ENCODE data around the gene RAVER1. TPM values are rescaled to one million over a fixed set of nuclear protein-coding genes. Genes with fewer than 3 reads are reported as not detected.

Gene RAVER1
- total RNA-seq, 1 donor from 2014 or later: 10.1 TPM

GRCh38 chr19:10321874-10322835 lies 11.2 kb downstream of the RAVER1 start:
- ATAC-seq: no peak
- DNase-seq (ENCODE audit: missing footprints): peak; percentile 53
- intact Hi-C loops (cut with DNase I): no loop called here

GRCh38 chr19:10321417-10321797 lies 11.9 kb downstream of the RAVER1 start:
- no peak for ATAC-seq
- intact Hi-C loops (cut with DNase I): no loop called here
- DNase-seq (ENCODE audit: missing footprints): peak; percentile 52

- DNase-seq (ENCODE audit: missing footprints) (peak; percentile 28), ATAC-seq (no peak)
- intact Hi-C loops (cut with DNase I): no loop called here
These were observed 12.5 kb downstream of the RAVER1 start for GRCh38 chr19:10320602-10321416.

GRCh38 chr19:10318807-10319682 lies 14.3 kb downstream of the RAVER1 start:
- DNase-seq (ENCODE audit: missing footprints) (peak; percentile 50), ATAC-seq (no peak)
- intact Hi-C loops (cut with DNase I): no loop called here

- intact Hi-C loops (cut with DNase I): no loop called here
- DNase-seq (ENCODE audit: missing footprints) (peak; percentile 32), ATAC-seq (no peak)
These were observed 15.4 kb downstream of the RAVER1 start for GRCh38 chr19:10317857-10318462.

GRCh38 chr19:10317045-10317856 lies 16.1 kb downstream of the RAVER1 start:
- intact Hi-C loops (cut with DNase I): no loop called here
- no peak for ATAC-seq
- DNase-seq (ENCODE audit: missing footprints): peak; percentile 45

GRCh38 chr19:10316229-10317044 lies 16.9 kb downstream of the RAVER1 start:
- ATAC-seq (no peak), DNase-seq (ENCODE audit: missing footprints) (peak; percentile 41)
- intact Hi-C loops (cut with DNase I): no loop called here

GRCh38 chr19:10315335-10316214 lies 17.8 kb downstream of the RAVER1 start, which contains the start of gene FDX2:
Gene FDX2 (minus strand): TSS chr19:10316015. CDS start chr19:10315996, 19 bp downstream.
- DNase-seq (ENCODE audit: missing footprints) (peak; percentile 94), ATAC-seq (peak; percentile 89)
- intact Hi-C loops (cut with DNase I): no loop called here

GRCh38 chr19:10309423-10309822 lies 23.9 kb downstream of the RAVER1 start, which contains the start of gene ZGLP1:
Gene ZGLP1 (minus strand): TSS chr19:10309815.
- intact Hi-C loops (cut with DNase I): no loop called here
- ATAC-seq: no peak
- DNase-seq (ENCODE audit: missing footprints): peak; percentile 11

- ATAC-seq: no peak
These were observed 27.0 kb downstream of the RAVER1 start for GRCh38 chr19:10306327-10306726.

GRCh38 chr19:10305139-10305806 lies 28.1 kb downstream of the RAVER1 start:
- peak; percentile 74 for DNase-seq (ENCODE audit: missing footprints)
- intact Hi-C loops (cut with DNase I): no loop called here
- peak; percentile 47 for ATAC-seq

More at GRCh38 chr19:10306327-10306726, 27.0 kb downstream of the RAVER1 start:
- DNase-seq (ENCODE audit: missing footprints): peak; percentile 13
- intact Hi-C loops (cut with DNase I): no loop called here

- DNase-seq (ENCODE audit: missing footprints): peak; percentile 57
- intact Hi-C loops (cut with DNase I): no loop called here
- peak; percentile 28 for ATAC-seq
These were observed 33.5 kb downstream of the RAVER1 start for GRCh38 chr19:10299545-10300458.

GRCh38 chr19:10295847-10296591 lies 37.3 kb downstream of the RAVER1 start:
- intact Hi-C loops (cut with DNase I): no loop called here
- no peak for ATAC-seq

More at GRCh38 chr19:10295847-10296591, 37.3 kb downstream of the RAVER1 start:
- DNase-seq (ENCODE audit: missing footprints): peak; percentile 45

Measured in Right ventricle myocardium inferior (tissue), 1 donor.